H1 (cell line): ENCODE data around the gene ZBTB8B. TPM values are rescaled to one million over a fixed set of nuclear protein-coding genes. Genes with fewer than 3 reads are reported as not detected.

ENCODE experiments used
- CTCF ChIA-PET: fragments of 300-600 bp; sonication (Branson Sonifier 250); formaldehyde crosslinking; loops from one replicate; lab custom pipeline; 2021; ENCODE audit not compliant: partially characterized antibody; lab: Charles Lee
- POLR2A ChIA-PET: fragments of 300-600 bp; sonication (Branson Sonifier 250); formaldehyde crosslinking; loops from one replicate; lab custom pipeline; 2021; ENCODE audit warnings: inconsistent platforms; ENCODE audit not compliant: partially characterized antibody; lab: Charles Lee
- DNase-seq, 2 experiments: peaks; one replicate each; pipeline versions ENCODE4 v3.0.0 to v3.0.0-alpha.2; 2010 to 2022; ENCODE audit warnings: low spot score in 2 of 2, low read depth in 1 of 2, mixed read lengths in 1 of 2
- FAIRE-seq: peaks from 2 replicates; lab custom pipeline; 2011; peaks lifted over from hg19 to GRCh38; lab: Jason Lieb, UNC
- H2AFZ ChIP-seq: 2 replicates; pipeline ENCODE4 v1.8.1; 2012; ENCODE audit warnings: low read length, inconsistent platforms
- H2AK5ac ChIP-seq: 2 replicates; pipeline ENCODE4 v1.6.1; 2013; ENCODE audit warnings: low read depth, low read length
- H2BK120ac ChIP-seq: replicated peaks from 2 replicates; pipeline ENCODE3; 2013; ENCODE audit warnings: low read depth, low read length, inconsistent platforms
- H2BK12ac ChIP-seq: 2 replicates; pipeline ENCODE4 v1.6.1; 2013; ENCODE audit warnings: low read depth, low read length
- H2BK15ac ChIP-seq: 2 replicates; pipeline ENCODE4 v1.6.1; 2013; ENCODE audit warnings: low read length
- H2BK20ac ChIP-seq: 2 replicates; pipeline ENCODE4 v1.6.1; 2013; ENCODE audit warnings: low read length
- H2BK5ac ChIP-seq: 2 replicates; pipeline ENCODE4 v1.6.1; 2013; ENCODE audit warnings: low read depth, low read length
- H3K14ac ChIP-seq: 2 replicates; pipeline ENCODE4 v1.6.1; 2013; ENCODE audit warnings: inconsistent platforms; ENCODE audit not compliant: insufficient read length
- H3K18ac ChIP-seq: 2 replicates; pipeline ENCODE4 v1.6.1; 2013; ENCODE audit warnings: low read length; ENCODE audit errors: extremely low read depth
- H3K23ac ChIP-seq: 2 replicates; pipeline ENCODE4 v1.6.1; 2013; ENCODE audit warnings: inconsistent platforms; ENCODE audit not compliant: insufficient read length
- H3K23me2 ChIP-seq: 2 replicates; pipeline ENCODE4 v1.6.1; 2013; ENCODE audit warnings: low read depth, low read length
- H3K27ac ChIP-seq: 2 replicates; pipeline ENCODE4 v1.6.1; 2011; ENCODE audit warnings: low read depth, low read length, inconsistent platforms
- H3K27me3 ChIP-seq, 4 experiments: replicated peaks in 1 of 4; 1 replicate in 1 of 4; 2 replicates in 3 of 4; pipeline versions ENCODE4 v1.6.1 to v1.8.1; 2011 to 2013; ENCODE audit warnings: low read length in 3 of 4, mild to moderate bottlenecking in 3 of 4, inconsistent platforms in 2 of 4, mixed read lengths in 2 of 4, moderate library complexity in 1 of 4; ENCODE audit not compliant: control insufficient read depth in 3 of 4, insufficient read depth in 3 of 4; ENCODE audit errors: extremely low read depth in 1 of 4
- H3K36me3 ChIP-seq, 4 experiments: 2 replicates each; pipeline versions ENCODE4 v1.6.1 to v1.8.1; 2011 to 2013; ENCODE audit warnings: mild to moderate bottlenecking in 4 of 4, low read length in 3 of 4, moderate library complexity in 2 of 4, control low read depth in 1 of 4, inconsistent platforms in 1 of 4; ENCODE audit not compliant: insufficient read depth in 4 of 4, control insufficient read depth in 2 of 4
- H3K4ac ChIP-seq: replicated peaks from 2 replicates; pipeline ENCODE3; 2013; ENCODE audit warnings: low read length, low read depth, mixed read lengths, inconsistent platforms; ENCODE audit not compliant: insufficient read length
- H3K4me1 ChIP-seq, 4 experiments: replicated peaks in 1 of 4; 1 replicate in 1 of 4; 2 replicates in 3 of 4; pipeline versions ENCODE4 v1.6.1 to v1.8.1; 2011 to 2013; ENCODE audit warnings: low read length in 3 of 4, inconsistent platforms in 2 of 4, mixed read lengths in 1 of 4; ENCODE audit not compliant: insufficient read depth in 4 of 4, control insufficient read depth in 3 of 4
- H3K4me2 ChIP-seq, 2 experiments: 2 replicates each; pipeline versions ENCODE4 v1.6.1 to v1.8.1; 2011 to 2013; ENCODE audit warnings: low read depth in 2 of 2, low read length in 2 of 2, control low read depth in 1 of 2, inconsistent platforms in 1 of 2, mild to moderate bottlenecking in 1 of 2; ENCODE audit not compliant: insufficient read depth in 1 of 2
- H3K4me3 ChIP-seq, 4 experiments: fragments of 200-600, 300-600 bp in 1 of 4; sonication (generic), shearing (Covaris generic), sonication (Bioruptor Twin) in 1 of 4; 2 replicates each; pipeline versions ENCODE4 v1.5.1 to v1.8.1; 2011 to 2016; ENCODE audit warnings: low read length in 4 of 4, low read depth in 3 of 4, control low read depth in 2 of 4, inconsistent platforms in 2 of 4, mild to moderate bottlenecking in 2 of 4, mixed read lengths in 1 of 4, moderate library complexity in 1 of 4; ENCODE audit not compliant: insufficient read depth in 2 of 4; ENCODE audit errors: extremely low read depth in 1 of 4
- H3K56ac ChIP-seq: replicated peaks from 2 replicates; pipeline ENCODE3; 2013; ENCODE audit warnings: low read depth, mild to moderate bottlenecking, mixed read lengths, low read length, inconsistent platforms; ENCODE audit not compliant: insufficient read length
- H3K79me1 ChIP-seq: 2 replicates; pipeline ENCODE4 v1.6.1; 2013; ENCODE audit warnings: low read depth, low read length, control low read depth
- H3K79me2 ChIP-seq, 2 experiments: 2 replicates each; pipeline versions ENCODE4 v1.6.1 to v1.8.1; 2012 to 2013; ENCODE audit warnings: low read length in 2 of 2, mild to moderate bottlenecking in 2 of 2, inconsistent platforms in 1 of 2; ENCODE audit not compliant: insufficient read depth in 2 of 2, control insufficient read depth in 1 of 2
- H3K9ac ChIP-seq, 4 experiments: replicated peaks in 1 of 4; 1 replicate in 1 of 4; 2 replicates in 3 of 4; pipeline versions ENCODE4 v1.6.1 to v1.8.1; 2011 to 2013; ENCODE audit warnings: low read depth in 3 of 4, low read length in 3 of 4, control low read depth in 2 of 4, mild to moderate bottlenecking in 2 of 4, moderate library complexity in 2 of 4, inconsistent platforms in 1 of 4; ENCODE audit errors: extremely low read depth in 1 of 4
- H3K9me3 ChIP-seq, 2 experiments: 2 replicates each; pipeline versions ENCODE4 v1.6.1 to v1.8.1; 2012 to 2013; ENCODE audit warnings: mild to moderate bottlenecking in 2 of 2, moderate library complexity in 2 of 2, control low read depth in 1 of 2, inconsistent platforms in 1 of 2, low read depth in 1 of 2, low read length in 1 of 2, mixed read lengths in 1 of 2; ENCODE audit not compliant: insufficient read depth in 2 of 2
- H4K20me1 ChIP-seq, 2 experiments: replicated peaks in 1 of 2; 2 replicates each; pipeline versions ENCODE3 to v1.8.1; 2011 to 2013; ENCODE audit warnings: inconsistent platforms in 2 of 2, low read length in 2 of 2, mild to moderate bottlenecking in 1 of 2; ENCODE audit not compliant: insufficient read depth in 2 of 2, control insufficient read depth in 1 of 2
- H4K5ac ChIP-seq: 2 replicates; pipeline ENCODE4 v1.6.1; 2013; ENCODE audit warnings: low read length, low read depth, mixed read lengths, inconsistent platforms; ENCODE audit not compliant: insufficient read length
- H4K8ac ChIP-seq: 2 replicates; pipeline ENCODE4 v1.8.0; 2013; ENCODE audit warnings: mild to moderate bottlenecking, moderate library complexity, low read length, inconsistent platforms; ENCODE audit not compliant: insufficient read depth; ENCODE audit errors: extremely low read depth
- H4K91ac ChIP-seq: replicated peaks from 2 replicates; pipeline ENCODE3; 2013; ENCODE audit warnings: low read length, mixed read lengths, inconsistent platforms; ENCODE audit not compliant: insufficient read length
- BRCA1 ChIP-seq: IDR thresholded peaks from 2 replicates; pipeline ENCODE4 v1.6.1; 2012; ENCODE audit warnings: low read depth, low read length, improper control_type of control experiment
- CHD1 ChIP-seq: IDR thresholded peaks from 2 replicates; pipeline ENCODE4 v1.6.1; 2012; ENCODE audit warnings: low read depth, low read length, improper control_type of control experiment
- POLR2A ChIP-seq, 2 experiments: IDR thresholded peaks; 1 replicate in 1 of 2; 2 replicates in 1 of 2; pipeline ENCODE4 v1.6.1; 2011; ENCODE audit warnings: low read depth in 2 of 2, low read length in 2 of 2, mild to moderate bottlenecking in 2 of 2; ENCODE audit errors: control extremely low read depth in 1 of 2
- RBBP5 ChIP-seq: IDR thresholded peaks from 2 replicates; pipeline ENCODE4 v1.7.1; 2012; ENCODE audit warnings: low read depth, mild to moderate bottlenecking, inconsistent platforms, low read length, moderate library complexity, borderline replicate concordance
- SP1 ChIP-seq: IDR thresholded peaks from 2 replicates; pipeline ENCODE4 v1.6.1; 2011; ENCODE audit warnings: low read depth, low read length
- SP4 ChIP-seq: IDR thresholded peaks from 2 replicates; pipeline ENCODE4 v1.6.1; 2012; ENCODE audit warnings: low read length, inconsistent platforms
- YY1 ChIP-seq: IDR thresholded peaks from 2 replicates; pipeline ENCODE4 v1.6.1; 2011; ENCODE audit warnings: low read depth, mild to moderate bottlenecking, low read length
- WGBS, 2 experiments: shearing (Covaris generic) in 1 of 2; methylation state at CpG; one replicate each; pipeline versions ENCODE4 v1.1.6 to v1.1.7; 2013 to 2015; ENCODE audit warnings: low lambda C conversion rate in 2 of 2, mixed read lengths in 2 of 2, inconsistent platforms in 1 of 2, low coverage in 1 of 2, missing lambda C conversion rate in 1 of 2; ENCODE audit not compliant: insufficient replicate concordance in 2 of 2, insufficient coverage in 1 of 2, insufficient read length in 1 of 2; ENCODE audit errors: extremely low coverage in 1 of 2, missing lambda C conversion rate in 1 of 2; 5-methylcytosine and 5-hydroxymethylcytosine counted together
- polyA plus RNA-seq, 7 experiments: library from polyadenylated mRNA; depleted of rRNA in 3 of 7; stranded (reverse) in 5 of 7; unstranded in 2 of 7; fragments of >200 nt in 5 of 7; fragments of 200-250 nt in 2 of 7; gene quantifications; 1 replicate in 5 of 7; 2 replicates in 1 of 7; 4 replicates in 1 of 7; pipeline versions ENCODE4 v1.2.1 to v1.2.3, GENCODE V29; 2011 to 2013; ENCODE audit warnings: missing spikeins in 2 of 7, mixed read lengths in 2 of 7
- total RNA-seq: library from RNA; stranded (reverse); fragmentation: NEBNext Ultra II Directional; extraction: Animal tissue kit (Norgen Biotek cat#: 25700); gene quantifications from 2 replicates; pipeline ENCODE4 v1.2.1, GENCODE V29; 2021
- TF ChIP-seq, protein P1 (sequence below): IDR thresholded peaks from 2 replicates; pipeline ENCODE4 v1.6.1; 2011; ENCODE audit warnings: low read length, improper control_type of control experiment

Gene ZBTB8B
- total and polyA plus RNA-seq, 2 of the 8 experiments (the other 6 are each of a cell fraction or from before 2014, with no cell fraction given) = 1.3 to 3.7 TPM

DNA sequence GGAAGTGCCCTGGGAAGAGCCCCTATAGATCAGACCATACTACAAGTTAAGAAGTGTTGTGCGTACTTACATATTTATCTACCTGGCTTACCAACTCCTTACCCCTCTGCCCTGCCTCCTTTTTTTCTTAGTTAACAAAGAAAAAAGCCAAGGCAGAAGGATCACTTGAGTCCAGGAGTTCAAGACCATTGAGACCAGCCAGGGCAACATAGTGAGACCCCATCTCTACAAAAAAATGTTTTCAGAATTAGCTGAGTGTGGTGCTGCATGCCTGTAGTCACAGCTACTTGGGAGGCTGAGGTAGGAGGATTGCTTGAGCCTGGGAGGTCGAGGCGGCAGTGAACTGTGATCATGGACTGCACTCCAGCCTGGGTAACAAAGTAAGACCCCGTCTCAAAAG is 1.9 kb downstream of the ZBTB8B start:
- Histone ChIP-seq H2AK5ac (no peak overlapping the region), H3K4ac (no peak overlapping the region), H3K27ac (no peak overlapping the region), H3K79me1 (no peaks in the 10 kb centered on the region), H3K4me3 (no peak overlapping the region), H3K79me2 (peaks cover 0 to 7% of the 10 kb centered on the region in 2 experiments; a peak in 1 of 4 replicates), H3K36me3 (peaks cover 0 to 5% (median 4%) of the 10 kb centered on the region in 4 experiments; a peak in 2 of 8 replicates), H3K9me3 (no peaks in the 10 kb centered on the region), H3K56ac (no peak overlapping the region), H3K18ac (no peak overlapping the region), H3K27me3 (no peaks in the 10 kb centered on the region), H4K8ac (no peak overlapping the region), H3K23me2 (peaks cover 16% of the 10 kb centered on the region), H3K14ac (no peak overlapping the region), H4K5ac (no peak overlapping the region), H2BK20ac (no peak overlapping the region), H3K23ac (no peak overlapping the region), H2BK15ac (no peak overlapping the region), H2BK120ac (no peak overlapping the region), H4K20me1 (peaks cover 0 to 8% of the 10 kb centered on the region in 2 experiments), H3K4me2 (no peak overlapping the region), H2AFZ (no peak overlapping the region), H4K91ac (no peak overlapping the region), H3K9ac (no peak overlapping the region), H2BK5ac (no peak overlapping the region), H3K4me1 (peaks cover 0 to 4% (median 2%) of the 10 kb centered on the region in 4 experiments; a peak in 2 of 7 replicates), H2BK12ac (no peak overlapping the region)
- FAIRE-seq (no peak), DNase-seq (no peak)
- ChIA-PET CTCF (no interaction called here), POLR2A (interaction anchor here (0.6 kb wide), 1 partner anchor 179 kb away, joined by 3 read pairs; no protein-coding TSS in a partner anchor)
- 98% methylated on average over 4 of the region's 4 CpGs; no CpG with 5 or more reads in 1 of the 2 experiments for WGBS, 2 experiments
- no peak for TF ChIP-seq BRCA1
- no peak for TF ChIP-seq CHD1
- TF ChIP-seq, protein P1, sequence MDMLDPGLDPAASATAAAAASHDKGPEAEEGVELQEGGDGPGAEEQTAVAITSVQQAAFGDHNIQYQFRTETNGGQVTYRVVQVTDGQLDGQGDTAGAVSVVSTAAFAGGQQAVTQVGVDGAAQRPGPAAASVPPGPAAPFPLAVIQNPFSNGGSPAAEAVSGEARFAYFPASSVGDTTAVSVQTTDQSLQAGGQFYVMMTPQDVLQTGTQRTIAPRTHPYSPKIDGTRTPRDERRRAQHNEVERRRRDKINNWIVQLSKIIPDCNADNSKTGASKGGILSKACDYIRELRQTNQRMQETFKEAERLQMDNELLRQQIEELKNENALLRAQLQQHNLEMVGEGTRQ = no peak
- TF ChIP-seq YY1 = no peak
- TF ChIP-seq RBBP5 = no peak
- no peak for TF ChIP-seq SP1
- no peak for TF ChIP-seq POLR2A (IDR thresholded peaks at IDR 0.05; ENCODE audit: control extremely low read depth in 1 of 2, low read depth in 2 of 2, low read length in 2 of 2)
- no peak for TF ChIP-seq SP4
